RWPE2 (cell line): ENCODE measurements around the gene NTRK1.
A peak's percentile ranks its signal among the peaks of the same experiment; 100 is the strongest.

Experiments
- ATAC-seq: fragments of 200-7000 bp; cut with Tn5 transposase; 3 replicates; pipeline ENCODE4 v1.9.1; 2021; ENCODE audit warnings: low read depth
- DNase-seq: peaks from one replicate; pipeline ENCODE4 v3.0.0-alpha.2; 2020; ENCODE audit warnings: low spot score
- H3K27ac ChIP-seq: fragments of 450-650 bp; 2 replicates; pipeline ENCODE4 v1.5.1; 2017; ENCODE audit warnings: mild to moderate bottlenecking; ENCODE audit not compliant: poor library complexity, severe bottlenecking
- H3K27me3 ChIP-seq: fragments of 250-450 bp; sonication (Bioruptor Pico); 2 replicates; pipeline ENCODE4 v1.5.1; 2021; ENCODE audit warnings: mild to moderate bottlenecking, moderate library complexity; ENCODE audit not compliant: insufficient read depth, poor library complexity, severe bottlenecking
- H3K36me3 ChIP-seq: fragments of 250-450 bp; sonication (Bioruptor Pico); 2 replicates; pipeline ENCODE4 v1.5.1; 2020; ENCODE audit warnings: low read depth, mild to moderate bottlenecking, moderate library complexity
- H3K4me1 ChIP-seq: fragments of 250-450 bp; sonication (Bioruptor Pico); 2 replicates; pipeline ENCODE4 v1.5.1; 2021; ENCODE audit warnings: mild to moderate bottlenecking, moderate library complexity; ENCODE audit not compliant: insufficient read depth, poor library complexity, severe bottlenecking
- H3K4me3 ChIP-seq: fragments of 250-450 bp; sonication (Bioruptor Pico); 2 replicates; pipeline ENCODE4 v1.5.1; 2021; ENCODE audit warnings: mild to moderate bottlenecking, moderate library complexity; ENCODE audit not compliant: severe bottlenecking
- H3K9me3 ChIP-seq: fragments of 250-450 bp; sonication (Bioruptor Pico); 2 replicates; pipeline ENCODE4 v1.5.1; 2021; ENCODE audit warnings: mild to moderate bottlenecking, moderate library complexity; ENCODE audit not compliant: severe bottlenecking
- CTCF ChIP-seq: fragments of 450-650 bp; IDR thresholded peaks from one replicate; pipeline ENCODE4 v1.5.1; 2017; ENCODE audit warnings: mild to moderate bottlenecking, moderate library complexity; ENCODE audit not compliant: poor library complexity, severe bottlenecking

NTRK1 gene

GRCh38 chr1:156860628-156861423, at the start of gene NTRK1:
NTRK1 (plus strand) TSS chr1:156860865; CDS start chr1:156860935, 70 bp downstream.
- H3K4me3 ChIP-seq: peak within 1 kb of the TSS; percentile 21
- no peaks in the 10 kb centered on the region for H3K9me3 ChIP-seq
- no peaks in the 10 kb centered on the region for H3K36me3 ChIP-seq
- DNase-seq (no peak), ATAC-seq (peak; percentile 46)
- TF ChIP-seq CTCF: peak; percentile 1
- peaks cover 37% of the 10 kb centered on the region for H3K27me3 ChIP-seq
- H3K27ac ChIP-seq: no peak within 1 kb of the TSS
- H3K4me1 ChIP-seq: no peaks in the 10 kb centered on the region

GRCh38 chr1:156811168-156811567, 49.5 kb upstream of the NTRK1 start:
- Histone ChIP-seq H3K27ac (no peak overlapping the region), H3K9me3 (no peaks in the 10 kb centered on the region), H3K36me3 (no peaks in the 10 kb centered on the region), H3K4me3 (no peak overlapping the region), H3K27me3 (no peaks in the 10 kb centered on the region), H3K4me1 (peaks cover 34% of the 10 kb centered on the region)
- DNase-seq (no peak), ATAC-seq (no peak)
- no peak for TF ChIP-seq CTCF

GRCh38 chr1:156812293-156812990, 48.2 kb upstream of the NTRK1 start:
- DNase-seq: peak; percentile 18
- Histone ChIP-seq H3K9me3 (no peaks in the 10 kb centered on the region), H3K27me3 (no peaks in the 10 kb centered on the region), H3K27ac (no peak overlapping the region), H3K36me3 (no peaks in the 10 kb centered on the region), H3K4me3 (no peak overlapping the region), H3K4me1 (peaks cover 41% of the 10 kb centered on the region)
- no peak for ATAC-seq
- TF ChIP-seq CTCF: no peak

GRCh38 chr1:156813298-156813697, 47.4 kb upstream of the NTRK1 start:
- no peaks in the 10 kb centered on the region for H3K36me3 ChIP-seq
- TF ChIP-seq CTCF: no peak
- ATAC-seq (no peak), DNase-seq (no peak)
- no peak overlapping the region for H3K27ac ChIP-seq
- H3K4me1 ChIP-seq: peaks cover 41% of the 10 kb centered on the region
- peak overlapping the region; percentile 16 for H3K4me3 ChIP-seq
- no peaks in the 10 kb centered on the region for H3K27me3 ChIP-seq
- no peaks in the 10 kb centered on the region for H3K9me3 ChIP-seq
